OCI-LY1 (cell line): ENCODE measurements around the gene CMTM2.

ENCODE experiments used
- CTCF ChIP-seq: fragments of 200-600 bp; sonication (generic), shearing (Covaris generic); IDR thresholded peaks from 2 replicates; pipeline ENCODE4 v1.5.1; 2017; ENCODE audit warnings: mild to moderate bottlenecking, antibody characterized with exemption, low read length, moderate library complexity, mixed read lengths
- EZH2 ChIP-seq: fragments of 200-600 bp; sonication (generic), shearing (Covaris generic); IDR thresholded peaks from 2 replicates; pipeline ENCODE4 v1.8.0; 2017; ENCODE audit warnings: borderline replicate concordance, mixed run types, mild to moderate bottlenecking, antibody characterized with exemption, low read length, moderate library complexity, mixed read lengths

GRCh38 chr16:66596986-66597848 is 18.0 kb downstream of the CMTM2 start:
- TF ChIP-seq CTCF (no peak), EZH2 (no peak)
